ENCODE measurements around the gene RRP9.
"Not testable (repeated sequence)": the region's sequence is repeated elsewhere in the genome, so short reads cannot be mapped to it uniquely, and the experiment has no call there.

The RRP9 gene

GRCh38 chr3:51937014-51937413 is 4.7 kb downstream of the RRP9 start:
- no peak for DNase-seq

GRCh38 chr3:51935886-51936755 is 5.6 kb downstream of the RRP9 start:
- DNase-seq = no peak

- DNase-seq = no peak
Measured at GRCh38 chr3:51934991-51935885, 6.5 kb downstream of the RRP9 start.

GRCh38 chr3:51934139-51934850 is 7.4 kb downstream of the RRP9 start:
- no peak for DNase-seq

- no peak for DNase-seq
Measured at GRCh38 chr3:51933471-51934138, 8.1 kb downstream of the RRP9 start.

GRCh38 chr3:51932471-51933370 is 9.0 kb downstream of the RRP9 start:
- no peak for DNase-seq

GRCh38 chr3:51931756-51932155 is 9.9 kb downstream of the RRP9 start:
- DNase-seq = no peak

- DNase-seq = no peak
Measured at GRCh38 chr3:51930439-51930838, 11.3 kb downstream of the RRP9 start.

GRCh38 chr3:51929420-51930003 is 12.2 kb downstream of the RRP9 start:
- no peak for DNase-seq

- DNase-seq = not testable (repeated sequence)
Measured at GRCh38 chr3:51928981-51929380, 12.7 kb downstream of the RRP9 start.

- no peak for DNase-seq
Measured at GRCh38 chr3:51928438-51928837, 13.3 kb downstream of the RRP9 start.

- no peak for DNase-seq
Measured at GRCh38 chr3:51927061-51927977, 14.4 kb downstream of the RRP9 start.

GRCh38 chr3:51921081-51921578 is 20.6 kb downstream of the RRP9 start:
- DNase-seq = no peak

GRCh38 chr3:51916418-51916817 is 25.3 kb downstream of the RRP9 start:
- DNase-seq = no peak

- no peak for DNase-seq
Measured at GRCh38 chr3:51908026-51908425, 33.7 kb downstream of the RRP9 start.

GRCh38 chr3:51904034-51904823 is 37.5 kb downstream of the RRP9 start:
- DNase-seq = no peak

GRCh38 chr3:51902361-51902760 is 39.3 kb downstream of the RRP9 start:
- not testable (repeated sequence) for DNase-seq

GRCh38 chr3:51900043-51900442 is 41.7 kb downstream of the RRP9 start:
- DNase-seq = not testable (repeated sequence)

GRCh38 chr3:51897391-51897790 is 44.3 kb downstream of the RRP9 start:
- DNase-seq = no peak

All from kidney glomerular epithelial cell (primary cell).